Astrocyte (in vitro differentiated cells and primary cell): ENCODE data around the gene TIRAP.

Source experiments
- CTCF ChIP-seq: IDR thresholded peaks from 2 replicates; pipeline ENCODE4 v1.5.1; 2011; ENCODE audit warnings: low read depth, mild to moderate bottlenecking, inconsistent platforms, low read length, moderate library complexity; ENCODE audit not compliant: insufficient read depth
- EZH2 ChIP-seq: IDR thresholded peaks from 2 replicates; pipeline ENCODE4 v1.6.1; 2012; ENCODE audit warnings: mild to moderate bottlenecking, low read length, inconsistent platforms; ENCODE audit not compliant: insufficient read depth

DNA sequence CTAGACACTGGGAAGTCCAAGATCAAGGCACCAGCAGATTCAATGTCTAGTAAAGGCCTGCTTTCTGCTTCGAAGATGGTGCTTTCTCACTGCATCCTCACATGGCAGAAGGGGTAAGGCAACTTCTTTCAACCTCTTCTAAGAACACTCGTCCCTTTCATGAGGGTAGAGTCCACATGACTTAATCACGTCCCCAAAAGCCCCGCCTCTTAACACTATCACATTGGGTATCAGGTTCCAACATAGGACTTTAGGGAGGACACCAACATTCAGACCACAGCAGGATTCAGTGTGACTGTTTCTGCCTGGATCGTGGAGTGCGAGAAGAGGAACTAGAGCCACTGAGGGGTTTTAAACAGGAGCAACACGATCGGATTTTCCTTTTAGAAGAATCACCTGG is 3.7 kb upstream of the TIRAP start:
- TF ChIP-seq CTCF (no peak), EZH2 (no peak)
